ENCODE measurements around the gene STOM. TPM values are rescaled to one million over a fixed set of nuclear protein-coding genes. Genes with fewer than 3 reads are reported as not detected.

Gene STOM
- total and polyA plus RNA-seq, 2 of the 8 experiments (the other 6 are each of a cell fraction or from before 2014, with no cell fraction given), result 25.2 to 60.4 TPM

GRCh38 chr9:121322737-121323448 lies 47.2 kb downstream of the STOM start:
- Histone ChIP-seq H4K8ac (ENCODE audit: extremely low read depth, insufficient read depth, low read length) (no peak overlapping the region), H4K20me1 (replicated peaks in 1 of 2; ENCODE audit: control insufficient read depth in 1 of 2, insufficient read depth in 2 of 2, low read length in 2 of 2) (peaks cover 0 to 3% of the 10 kb centered on the region in 2 experiments), H2BK5ac (ENCODE audit: low read depth, low read length) (no peak overlapping the region), H2BK12ac (ENCODE audit: low read depth, low read length) (no peak overlapping the region), H2AFZ (ENCODE audit: low read length) (no peak overlapping the region), H3K4me1 (replicated peaks in 1 of 4; ENCODE audit: control insufficient read depth in 3 of 4, insufficient read depth in 4 of 4, low read length in 3 of 4) (no peaks in the 10 kb centered on the region), H4K5ac (ENCODE audit: insufficient read length, low read depth, low read length) (no peak overlapping the region), H3K9me3 (ENCODE audit: insufficient read depth in 2 of 2, low read depth in 1 of 2, low read length in 1 of 2) (no peaks in the 10 kb centered on the region), H3K4me2 (ENCODE audit: insufficient read depth in 1 of 2, low read depth in 2 of 2, low read length in 2 of 2) (no peak overlapping the region), H3K79me2 (ENCODE audit: control insufficient read depth in 1 of 2, insufficient read depth in 2 of 2, low read length in 2 of 2) (no peaks in the 10 kb centered on the region), H3K9ac (replicated peaks in 1 of 4; ENCODE audit: extremely low read depth in 1 of 4, low read depth in 3 of 4, low read length in 3 of 4) (no peak overlapping the region), H3K27me3 (replicated peaks in 1 of 4; ENCODE audit: control insufficient read depth in 3 of 4, extremely low read depth in 1 of 4, insufficient read depth in 3 of 4, low read length in 3 of 4) (no peaks in the 10 kb centered on the region), H2BK20ac (ENCODE audit: low read length) (no peak overlapping the region), H2AK5ac (ENCODE audit: low read depth, low read length) (no peak overlapping the region), H3K4me3 (ENCODE audit: extremely low read depth in 1 of 4, insufficient read depth in 2 of 4, low read depth in 3 of 4, low read length in 4 of 4) (no peak overlapping the region), H2BK15ac (ENCODE audit: low read length) (no peak overlapping the region), H3K23me2 (ENCODE audit: low read depth, low read length) (no peaks in the 10 kb centered on the region), H3K36me3 (ENCODE audit: control insufficient read depth in 2 of 4, insufficient read depth in 4 of 4, low read length in 3 of 4) (peaks cover 0 to 6% (median 0%) of the 10 kb centered on the region in 4 experiments; a peak in 4 of 8 replicates), H3K27ac (ENCODE audit: low read depth, low read length) (no peak overlapping the region), H3K56ac (replicated peaks; ENCODE audit: insufficient read length, low read depth, low read length) (no peak overlapping the region), H4K91ac (replicated peaks; ENCODE audit: insufficient read length, low read length) (no peak overlapping the region), H3K79me1 (ENCODE audit: low read depth, low read length) (no peaks in the 10 kb centered on the region), H3K14ac (ENCODE audit: insufficient read length) (no peak overlapping the region), H3K4ac (replicated peaks; ENCODE audit: insufficient read length, low read depth, low read length) (no peak overlapping the region), H2BK120ac (replicated peaks; ENCODE audit: low read depth, low read length) (no peak overlapping the region), H3K18ac (ENCODE audit: extremely low read depth, low read length) (no peak overlapping the region), H3K23ac (ENCODE audit: insufficient read length) (no peak overlapping the region)
- TF ChIP-seq NRF1 (IDR thresholded peaks at IDR 0.05; ENCODE audit: low read depth, low read length) (no peak), MAX (IDR thresholded peaks at IDR 0.05) (no peak), ZNF274 (IDR thresholded peaks at IDR 0.05; ENCODE audit: borderline replicate concordance, extremely low read depth, low read length) (no peak), ASH2L (IDR thresholded peaks at IDR 0.05; ENCODE audit: low read length) (no peak), BACH1 (IDR thresholded peaks at IDR 0.05; ENCODE audit: low read length) (no peak), HDAC6 (IDR thresholded peaks at IDR 0.05; ENCODE audit: low read depth, low read length) (no peak), CEBPB (IDR thresholded peaks at IDR 0.05; ENCODE audit: low read depth, low read length) (no peak), KDM4A (IDR thresholded peaks at IDR 0.05; ENCODE audit: low read depth, low read length, severe bottlenecking) (no peak), SRF (IDR thresholded peaks at IDR 0.05; ENCODE audit: low read depth, low read length) (no peak), SP2 (IDR thresholded peaks at IDR 0.05; ENCODE audit: low read length) (no peak)
- CTCF ChIA-PET (ENCODE audit: partially characterized antibody), result interaction anchor here (0.5 to 9.9 kb wide), 3 partner anchors 19 to 78 kb away, joined by 3 to 197 read pairs (median 6); no protein-coding TSS in a partner anchor
- POLR2A ChIA-PET (ENCODE audit: partially characterized antibody), result no interaction called here
- DNase-seq (ENCODE audit: low read depth in 1 of 2, low spot score in 2 of 2) (no peak), FAIRE-seq (no peak)
- WGBS, 2 experiments (ENCODE audit: extremely low coverage in 1 of 2, insufficient coverage in 1 of 2, insufficient read length in 1 of 2, insufficient replicate concordance in 2 of 2, low coverage in 1 of 2, low lambda C conversion rate in 2 of 2, missing lambda C conversion rate in 1 of 2), result 91% methylated on average over 8 of the region's 10 CpGs; no CpG with 5 or more reads in 1 of the 2 experiments
